ENCODE results near the gene LIX1. TPM values are rescaled to one million over a fixed set of nuclear protein-coding genes. Genes with fewer than 3 reads are reported as not detected.

Gene LIX1
- total RNA-seq, 1 donor from 2014 or later, result not detected

DNA sequence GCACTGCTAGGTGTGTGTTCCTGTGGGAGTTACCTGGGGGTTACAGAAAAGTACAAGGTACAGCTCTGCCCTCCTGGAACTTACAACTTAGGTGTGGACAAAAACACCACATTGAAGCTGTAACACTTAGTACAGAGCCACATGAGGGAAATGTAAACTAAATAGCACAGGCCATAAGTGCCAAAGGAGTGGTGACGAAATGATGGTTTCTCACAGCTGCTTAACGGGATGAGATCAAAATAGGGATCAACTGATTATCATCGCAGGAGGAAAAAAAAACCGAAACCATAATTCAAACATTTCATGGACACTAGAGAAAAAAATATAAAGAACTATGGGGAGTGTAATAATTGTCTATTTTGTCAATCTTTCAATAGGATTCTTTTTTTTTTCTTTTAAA is 5.9 kb downstream of the LIX1 start:
- H3K36me3 Mint-ChIP-seq (ENCODE audit: low read depth), result no peaks in the 10 kb centered on the region
- DNase-seq (no peak), ATAC-seq (ENCODE audit: low read depth) (no peak)
- intact Hi-C loops (cut with micrococcal nuclease), result no loop called here
- no peak overlapping the region for H3K4me3 Mint-ChIP-seq
- H3K4me1 Mint-ChIP-seq, result peaks cover 5% of the 10 kb centered on the region
- POLR2A ChIA-PET, result no interaction called here
- CTCF ChIA-PET, result no interaction called here
- no peak overlapping the region for H3K27ac Mint-ChIP-seq
- H3K9me3 Mint-ChIP-seq, result no peaks in the 10 kb centered on the region
- no peaks in the 10 kb centered on the region for H3K27me3 Mint-ChIP-seq
- TF ChIP-seq, protein P1, sequence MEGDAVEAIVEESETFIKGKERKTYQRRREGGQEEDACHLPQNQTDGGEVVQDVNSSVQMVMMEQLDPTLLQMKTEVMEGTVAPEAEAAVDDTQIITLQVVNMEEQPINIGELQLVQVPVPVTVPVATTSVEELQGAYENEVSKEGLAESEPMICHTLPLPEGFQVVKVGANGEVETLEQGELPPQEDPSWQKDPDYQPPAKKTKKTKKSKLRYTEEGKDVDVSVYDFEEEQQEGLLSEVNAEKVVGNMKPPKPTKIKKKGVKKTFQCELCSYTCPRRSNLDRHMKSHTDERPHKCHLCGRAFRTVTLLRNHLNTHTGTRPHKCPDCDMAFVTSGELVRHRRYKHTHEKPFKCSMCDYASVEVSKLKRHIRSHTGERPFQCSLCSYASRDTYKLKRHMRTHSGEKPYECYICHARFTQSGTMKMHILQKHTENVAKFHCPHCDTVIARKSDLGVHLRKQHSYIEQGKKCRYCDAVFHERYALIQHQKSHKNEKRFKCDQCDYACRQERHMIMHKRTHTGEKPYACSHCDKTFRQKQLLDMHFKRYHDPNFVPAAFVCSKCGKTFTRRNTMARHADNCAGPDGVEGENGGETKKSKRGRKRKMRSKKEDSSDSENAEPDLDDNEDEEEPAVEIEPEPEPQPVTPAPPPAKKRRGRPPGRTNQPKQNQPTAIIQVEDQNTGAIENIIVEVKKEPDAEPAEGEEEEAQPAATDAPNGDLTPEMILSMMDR (IDR thresholded peaks at IDR 0.05), result no peak

DNA sequence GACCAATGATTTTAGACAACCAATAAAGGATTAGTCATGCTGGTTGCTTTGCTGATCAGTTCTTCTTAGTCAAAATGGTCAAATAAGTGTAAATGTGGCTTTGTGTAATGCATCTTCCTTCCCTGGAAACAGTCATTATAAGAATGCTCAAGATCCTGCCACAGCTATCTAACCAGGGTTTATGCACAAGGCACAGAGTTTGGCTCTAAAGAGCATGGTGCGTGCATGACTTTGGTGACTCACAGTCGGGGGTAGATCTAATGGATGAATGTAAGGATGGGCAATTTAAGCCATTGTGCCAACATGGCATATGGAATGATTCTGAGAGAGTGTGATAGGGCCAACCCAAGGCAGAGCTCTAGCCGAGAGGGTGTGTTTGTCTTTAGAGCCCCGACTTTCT is 6.5 kb downstream of the LIX1 start:
- H3K4me1 Mint-ChIP-seq, result peaks cover 5% of the 10 kb centered on the region
- DNase-seq (no peak), ATAC-seq (ENCODE audit: low read depth) (no peak)
- H3K27me3 Mint-ChIP-seq, result no peaks in the 10 kb centered on the region
- TF ChIP-seq, protein P1 (IDR thresholded peaks at IDR 0.05), result no peak
- H3K36me3 Mint-ChIP-seq (ENCODE audit: low read depth), result no peaks in the 10 kb centered on the region
- H3K27ac Mint-ChIP-seq, result no peak overlapping the region
- ChIA-PET POLR2A (no interaction called here), CTCF (no interaction called here)
- intact Hi-C loops (cut with micrococcal nuclease), result no loop called here
- no peaks in the 10 kb centered on the region for H3K9me3 Mint-ChIP-seq
- no peak overlapping the region for H3K4me3 Mint-ChIP-seq

DNA sequence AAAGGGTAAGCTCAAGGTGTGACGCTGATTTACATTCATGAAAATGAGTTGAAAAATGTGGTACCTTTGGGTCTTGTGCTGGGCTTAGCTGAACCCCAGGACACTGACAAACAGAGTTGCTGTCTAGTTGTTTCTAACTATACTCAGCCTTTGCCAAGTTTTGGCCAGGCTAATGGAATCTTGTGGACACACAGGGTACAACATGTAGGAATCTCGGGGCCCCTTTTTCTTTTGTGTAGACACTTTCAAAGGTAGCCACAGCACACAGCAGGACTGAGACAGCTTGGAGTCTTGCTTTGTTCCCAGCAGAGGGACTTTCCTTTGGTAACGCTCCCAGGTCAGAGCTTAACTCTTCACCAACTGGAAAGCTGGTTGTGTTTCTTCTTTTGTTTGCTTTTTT is 7.8 kb downstream of the LIX1 start:
- intact Hi-C loops (cut with micrococcal nuclease), result no loop called here
- no peaks in the 10 kb centered on the region for H3K9me3 Mint-ChIP-seq
- POLR2A ChIA-PET, result no interaction called here

DNA sequence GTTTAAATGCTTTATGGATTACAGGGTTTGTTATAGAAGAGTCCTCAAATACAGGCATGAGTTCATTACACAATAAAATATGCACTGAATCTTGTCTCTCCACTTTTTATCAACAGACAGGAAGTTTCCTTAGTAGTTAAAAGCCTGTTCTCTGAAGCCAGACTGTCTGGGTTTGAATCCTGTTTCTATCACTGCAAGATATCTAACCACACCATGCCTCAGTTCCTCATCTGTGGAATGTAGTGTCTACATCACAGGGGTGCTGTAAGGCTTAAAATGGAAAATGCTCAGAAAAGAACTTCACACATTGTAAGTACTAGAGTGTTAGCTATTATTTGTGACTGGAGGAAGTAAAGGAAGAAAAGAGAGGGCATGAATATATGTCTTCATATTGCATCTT is 9.3 kb downstream of the LIX1 start:
- no peak for ATAC-seq (ENCODE audit: low read depth)
- ChIA-PET POLR2A (no interaction called here), CTCF (interaction anchor here (1.4 kb wide), 1 partner anchor 264 kb away, joined by 4 read pairs; no protein-coding TSS in a partner anchor)
- Mint-ChIP-seq H3K36me3 (ENCODE audit: low read depth) (no peaks in the 10 kb centered on the region), H3K27ac (no peak overlapping the region), H3K4me1 (peaks cover 12% of the 10 kb centered on the region), H3K4me3 (no peak overlapping the region), H3K9me3 (no peaks in the 10 kb centered on the region), H3K27me3 (no peaks in the 10 kb centered on the region)
- no peak for DNase-seq
- TF ChIP-seq, protein P1 (IDR thresholded peaks at IDR 0.05), result no peak
- intact Hi-C loops (cut with micrococcal nuclease), result no loop called here

More for the DNA sequence above, 7.8 kb downstream of the LIX1 start:
- H3K4me3 Mint-ChIP-seq, result no peak overlapping the region
- peaks cover 5% of the 10 kb centered on the region for H3K4me1 Mint-ChIP-seq
- CTCF ChIA-PET, result interaction anchor here (0.8 to 1.4 kb wide), 2 partner anchors 8 to 266 kb away, joined by 3 to 4 read pairs; partner anchors contain the start of gene LIX1
- H3K36me3 Mint-ChIP-seq (ENCODE audit: low read depth), result no peaks in the 10 kb centered on the region
- H3K27ac Mint-ChIP-seq, result no peak overlapping the region
- no peak for DNase-seq
- TF ChIP-seq, protein P1 (IDR thresholded peaks at IDR 0.05), result no peak
- ATAC-seq (ENCODE audit: low read depth), result no peak
- H3K27me3 Mint-ChIP-seq, result no peaks in the 10 kb centered on the region

DNA sequence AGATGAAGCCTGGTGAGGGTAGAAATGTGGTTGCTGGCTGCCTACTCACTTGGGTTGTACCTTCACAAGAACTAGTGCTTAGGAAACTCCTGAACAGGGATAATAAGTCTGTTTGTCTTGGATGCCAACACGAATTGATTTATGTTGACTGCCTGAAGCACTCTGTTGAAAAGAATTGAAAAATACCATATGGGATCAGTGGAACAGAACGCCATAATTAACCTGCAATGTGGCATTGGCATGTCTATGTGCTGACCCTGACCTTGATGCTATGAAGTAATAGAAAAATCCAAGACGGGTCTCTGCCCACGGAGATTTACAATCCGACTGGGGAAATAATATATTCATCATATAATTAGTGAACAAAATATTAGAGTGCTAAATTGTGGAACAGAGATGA is 10.5 kb downstream of the LIX1 start:
- CTCF ChIA-PET, result no interaction called here
- POLR2A ChIA-PET, result no interaction called here
- no peak for DNase-seq
- Mint-ChIP-seq H3K9me3 (no peaks in the 10 kb centered on the region), H3K4me1 (peaks cover 12% of the 10 kb centered on the region), H3K36me3 (ENCODE audit: low read depth) (no peaks in the 10 kb centered on the region), H3K4me3 (no peak overlapping the region), H3K27me3 (no peaks in the 10 kb centered on the region), H3K27ac (no peak overlapping the region)
- TF ChIP-seq, protein P1 (IDR thresholded peaks at IDR 0.05), result no peak
- no peak for ATAC-seq (ENCODE audit: low read depth)
- intact Hi-C loops (cut with micrococcal nuclease), result no loop called here
